ENCODE measurements around the gene MTUS2.

Gene MTUS2

DNA sequence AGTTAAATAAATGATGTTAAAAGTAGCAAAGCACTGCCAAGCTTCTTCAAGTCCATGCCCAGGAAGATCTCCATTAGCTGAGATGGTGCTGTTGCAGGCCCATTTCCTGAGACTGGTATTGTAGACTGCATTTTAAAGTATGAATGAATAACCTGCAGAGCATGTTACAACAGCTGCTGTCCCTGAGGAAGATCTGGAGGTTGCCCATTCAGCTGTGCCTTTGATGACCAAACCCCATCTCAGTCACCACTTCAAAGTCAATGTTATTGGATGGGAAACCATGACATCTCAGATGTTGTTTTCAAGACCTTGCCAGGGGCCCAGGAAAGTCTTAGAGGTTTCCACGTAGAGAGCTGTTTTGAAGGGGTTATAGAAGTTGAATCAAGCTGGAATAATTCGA lies 281.3 kb downstream of the MTUS2 start:
- no peaks in the 10 kb centered on the region for H3K9me3 ChIP-seq (ENCODE audit: control extremely low read depth in 1 of 5, control insufficient read depth in 4 of 5, insufficient read depth in 2 of 5, low read depth in 1 of 5, low read length in 4 of 5)

DNA sequence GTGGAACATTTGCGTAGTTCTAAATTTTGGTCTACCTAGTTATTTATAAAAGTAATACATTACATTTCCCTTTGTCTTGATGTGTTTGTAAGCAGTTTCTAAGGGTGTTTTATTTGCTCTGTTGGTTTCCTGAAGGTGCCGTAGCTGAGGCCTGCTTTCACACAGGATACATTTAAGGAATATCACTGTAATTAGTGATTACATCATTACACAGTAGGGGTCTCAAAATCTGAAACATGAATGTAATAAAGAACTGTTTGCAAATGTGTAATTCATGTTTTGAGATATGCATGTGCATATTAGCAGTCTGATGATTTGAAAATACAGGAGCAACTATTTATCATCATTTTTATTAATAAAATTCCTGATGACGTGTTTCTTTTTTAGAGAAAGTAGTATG lies 281.8 kb downstream of the MTUS2 start:
- Histone ChIP-seq H3K4me1 (ENCODE audit: control extremely low read depth in 1 of 4, control insufficient read depth in 4 of 4, insufficient read depth in 4 of 4, low read length in 3 of 4) (no peaks in the 10 kb centered on the region), H3K9me3 (ENCODE audit: control extremely low read depth in 1 of 5, control insufficient read depth in 4 of 5, insufficient read depth in 2 of 5, low read depth in 1 of 5, low read length in 4 of 5) (no peaks in the 10 kb centered on the region), H3K27ac (ENCODE audit: insufficient read depth in 1 of 2, low read depth in 1 of 2, low read length in 2 of 2, poor library complexity in 1 of 2, severe bottlenecking in 2 of 2) (no peak overlapping the region), H3K27me3 (replicated peaks in 2 of 5; ENCODE audit: control insufficient read depth in 4 of 5, insufficient read depth in 5 of 5, low read length in 4 of 5) (no peaks in the 10 kb centered on the region), H3K36me3 (ENCODE audit: control insufficient read depth in 4 of 4, insufficient read depth in 4 of 4, low read length in 3 of 4) (no peaks in the 10 kb centered on the region), H3K4me3 (ENCODE audit: control insufficient read depth in 1 of 7, extremely low read depth in 1 of 7, insufficient read depth in 4 of 7, low read depth in 2 of 7, low read length in 6 of 7) (no peak overlapping the region)
- ChIA-PET CTCF (no interaction called here), POLR2A (no interaction called here)
- no CpG with 5 or more reads among the region's 3 CpGs for WGBS (ENCODE audit: insufficient coverage)
- no peak for DNase-seq

More for the DNA sequence above, 281.3 kb downstream of the MTUS2 start:
- no peaks in the 10 kb centered on the region for H3K4me1 ChIP-seq (ENCODE audit: control extremely low read depth in 1 of 4, control insufficient read depth in 4 of 4, insufficient read depth in 4 of 4, low read length in 3 of 4)
- WGBS (ENCODE audit: insufficient coverage), result 70% methylated on average over 2 of the region's 2 CpGs
- no peak overlapping the region for H3K4me3 ChIP-seq (ENCODE audit: control insufficient read depth in 1 of 7, extremely low read depth in 1 of 7, insufficient read depth in 4 of 7, low read depth in 2 of 7, low read length in 6 of 7)
- DNase-seq, result no peak
- no peaks in the 10 kb centered on the region for H3K36me3 ChIP-seq (ENCODE audit: control insufficient read depth in 4 of 4, insufficient read depth in 4 of 4, low read length in 3 of 4)
- ChIA-PET CTCF (no interaction called here), POLR2A (no interaction called here)
- H3K27ac ChIP-seq (ENCODE audit: insufficient read depth in 1 of 2, low read depth in 1 of 2, low read length in 2 of 2, poor library complexity in 1 of 2, severe bottlenecking in 2 of 2), result no peak overlapping the region
- no peaks in the 10 kb centered on the region for H3K27me3 ChIP-seq (replicated peaks in 2 of 5; ENCODE audit: control insufficient read depth in 4 of 5, insufficient read depth in 5 of 5, low read length in 4 of 5)

DNA sequence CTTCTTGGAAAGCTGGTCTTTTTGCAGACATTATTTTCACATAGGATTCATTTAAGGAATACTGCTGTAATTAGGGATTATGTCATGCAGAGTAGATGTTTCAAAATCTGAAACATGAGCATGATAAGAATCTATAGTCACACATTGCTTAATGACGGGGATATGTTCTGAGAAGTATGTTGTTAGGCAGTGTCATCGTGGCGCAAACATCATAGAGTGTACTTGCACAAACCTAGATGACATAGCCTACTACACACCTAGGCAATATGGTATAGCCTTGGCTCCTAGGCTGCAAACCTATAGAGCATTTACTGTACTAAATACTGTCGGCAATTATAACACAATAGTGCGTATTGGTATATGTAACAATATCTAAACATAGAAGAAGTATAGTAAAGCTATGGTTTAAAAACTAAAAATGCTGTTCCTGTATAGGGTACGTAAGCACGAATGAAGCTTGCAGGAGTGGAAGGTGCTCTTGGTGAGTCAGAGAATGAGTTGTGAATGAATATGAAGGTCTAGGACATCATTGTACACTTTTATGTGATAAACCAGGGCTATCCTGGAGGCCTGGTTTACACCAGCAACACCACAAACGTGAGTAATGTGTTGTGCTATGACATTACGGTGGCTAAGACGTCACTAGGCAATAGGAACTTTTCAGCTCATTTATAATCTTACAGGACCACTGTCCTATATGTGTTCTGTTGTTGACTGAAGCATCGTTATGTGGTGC lies 283.1 kb downstream of the MTUS2 start:
- ChIA-PET POLR2A (no interaction called here), CTCF (no interaction called here)
- Histone ChIP-seq H3K4me1 (ENCODE audit: control extremely low read depth in 1 of 4, control insufficient read depth in 4 of 4, insufficient read depth in 4 of 4, low read length in 3 of 4) (no peaks in the 10 kb centered on the region), H3K27ac (ENCODE audit: insufficient read depth in 1 of 2, low read depth in 1 of 2, low read length in 2 of 2, poor library complexity in 1 of 2, severe bottlenecking in 2 of 2) (no peak overlapping the region), H3K9me3 (ENCODE audit: control extremely low read depth in 1 of 5, control insufficient read depth in 4 of 5, insufficient read depth in 2 of 5, low read depth in 1 of 5, low read length in 4 of 5) (no peaks in the 10 kb centered on the region), H3K27me3 (replicated peaks in 2 of 5; ENCODE audit: control insufficient read depth in 4 of 5, insufficient read depth in 5 of 5, low read length in 4 of 5) (no peaks in the 10 kb centered on the region), H3K36me3 (ENCODE audit: control insufficient read depth in 4 of 4, insufficient read depth in 4 of 4, low read length in 3 of 4) (no peaks in the 10 kb centered on the region), H3K4me3 (ENCODE audit: control insufficient read depth in 1 of 7, extremely low read depth in 1 of 7, insufficient read depth in 4 of 7, low read depth in 2 of 7, low read length in 6 of 7) (no peak overlapping the region)
- no peak for DNase-seq
- 77% methylated on average over 6 of the region's 11 CpGs for WGBS (ENCODE audit: insufficient coverage)

DNA sequence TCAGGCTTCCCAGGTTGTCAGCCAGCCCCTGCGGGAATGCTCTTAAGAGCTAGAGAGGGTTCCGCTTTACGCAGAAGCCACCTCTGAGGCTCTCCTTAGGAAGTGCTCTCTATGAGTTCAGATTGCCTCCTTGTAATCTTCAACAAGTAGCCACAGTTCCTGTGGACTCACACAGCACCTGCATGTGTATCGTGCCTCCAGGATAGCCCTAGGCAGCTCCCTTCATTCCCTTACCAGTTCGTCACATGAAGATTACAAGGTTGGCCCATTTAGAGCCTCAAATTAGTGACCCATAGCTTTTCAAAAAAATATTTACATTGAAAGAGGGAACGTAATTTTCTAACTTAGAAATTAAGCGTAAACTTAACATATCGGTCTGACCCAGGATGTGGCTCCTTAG lies 284.3 kb downstream of the MTUS2 start:
- DNase-seq, result no peak
- no peaks in the 10 kb centered on the region for H3K27me3 ChIP-seq (replicated peaks in 2 of 5; ENCODE audit: control insufficient read depth in 4 of 5, insufficient read depth in 5 of 5, low read length in 4 of 5)
- 100% methylated on average over 6 of the region's 8 CpGs for WGBS (ENCODE audit: insufficient coverage)
- POLR2A ChIA-PET, result no interaction called here
- H3K4me3 ChIP-seq (ENCODE audit: control insufficient read depth in 1 of 7, extremely low read depth in 1 of 7, insufficient read depth in 4 of 7, low read depth in 2 of 7, low read length in 6 of 7), result no peak overlapping the region
- CTCF ChIA-PET, result no interaction called here
- H3K4me1 ChIP-seq (ENCODE audit: control extremely low read depth in 1 of 4, control insufficient read depth in 4 of 4, insufficient read depth in 4 of 4, low read length in 3 of 4), result no peaks in the 10 kb centered on the region
- H3K36me3 ChIP-seq (ENCODE audit: control insufficient read depth in 4 of 4, insufficient read depth in 4 of 4, low read length in 3 of 4), result no peaks in the 10 kb centered on the region
- H3K27ac ChIP-seq (ENCODE audit: insufficient read depth in 1 of 2, low read depth in 1 of 2, low read length in 2 of 2, poor library complexity in 1 of 2, severe bottlenecking in 2 of 2), result no peak overlapping the region
- H3K9me3 ChIP-seq (ENCODE audit: control extremely low read depth in 1 of 5, control insufficient read depth in 4 of 5, insufficient read depth in 2 of 5, low read depth in 1 of 5, low read length in 4 of 5), result no peaks in the 10 kb centered on the region

DNA sequence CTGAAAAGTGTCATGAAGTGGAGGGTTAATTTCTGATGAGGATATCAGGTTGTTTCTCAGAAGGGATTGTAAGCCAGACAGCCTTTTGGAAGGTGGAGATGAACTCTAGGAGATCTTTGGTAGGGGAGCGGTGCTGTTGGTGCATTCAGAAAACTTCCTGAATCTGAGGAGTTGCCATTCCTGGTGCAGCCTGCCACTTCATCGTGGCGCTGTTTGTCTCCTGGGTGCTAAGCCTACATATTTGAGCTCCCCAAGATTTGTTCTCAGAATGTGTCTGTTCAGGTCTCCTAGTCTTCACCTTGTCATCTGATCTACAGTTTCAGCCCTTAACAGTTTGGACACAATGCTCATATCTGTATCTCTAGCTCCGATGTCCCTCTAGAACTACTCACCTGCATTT lies 285.6 kb downstream of the MTUS2 start:
- WGBS (ENCODE audit: insufficient coverage), result 67% methylated on average over 4 of the region's 4 CpGs
- H3K36me3 ChIP-seq (ENCODE audit: control insufficient read depth in 4 of 4, insufficient read depth in 4 of 4, low read length in 3 of 4), result no peaks in the 10 kb centered on the region
- H3K4me1 ChIP-seq (ENCODE audit: control extremely low read depth in 1 of 4, control insufficient read depth in 4 of 4, insufficient read depth in 4 of 4, low read length in 3 of 4), result no peaks in the 10 kb centered on the region
- no peaks in the 10 kb centered on the region for H3K27me3 ChIP-seq (replicated peaks in 2 of 5; ENCODE audit: control insufficient read depth in 4 of 5, insufficient read depth in 5 of 5, low read length in 4 of 5)
- H3K4me3 ChIP-seq (ENCODE audit: control insufficient read depth in 1 of 7, extremely low read depth in 1 of 7, insufficient read depth in 4 of 7, low read depth in 2 of 7, low read length in 6 of 7), result no peak overlapping the region
- no peak overlapping the region for H3K27ac ChIP-seq (ENCODE audit: insufficient read depth in 1 of 2, low read depth in 1 of 2, low read length in 2 of 2, poor library complexity in 1 of 2, severe bottlenecking in 2 of 2)
- no peaks in the 10 kb centered on the region for H3K9me3 ChIP-seq (ENCODE audit: control extremely low read depth in 1 of 5, control insufficient read depth in 4 of 5, insufficient read depth in 2 of 5, low read depth in 1 of 5, low read length in 4 of 5)
- DNase-seq, result no peak
- ChIA-PET CTCF (no interaction called here), POLR2A (no interaction called here)

DNA sequence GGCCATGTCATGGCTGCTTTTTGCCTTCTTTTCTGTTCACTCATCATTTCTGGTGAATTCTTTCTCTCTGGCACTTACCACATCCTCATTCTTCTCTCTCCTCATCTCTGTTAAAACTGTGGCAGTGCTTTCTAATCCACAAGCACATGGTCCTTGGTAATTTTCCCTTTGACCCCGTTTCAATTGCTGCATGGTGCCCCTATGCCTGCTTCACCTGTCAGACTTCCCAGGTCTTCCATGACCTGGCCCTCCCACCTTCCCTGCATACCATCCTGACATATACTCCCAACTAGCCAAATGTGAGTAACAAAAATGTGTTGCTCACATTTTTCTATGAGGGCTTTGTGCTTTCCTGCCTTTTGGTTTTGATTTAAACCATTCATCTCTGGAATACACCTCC lies 286.5 kb downstream of the MTUS2 start:
- Histone ChIP-seq H3K4me3 (ENCODE audit: control insufficient read depth in 1 of 7, extremely low read depth in 1 of 7, insufficient read depth in 4 of 7, low read depth in 2 of 7, low read length in 6 of 7) (no peak overlapping the region), H3K27me3 (replicated peaks in 2 of 5; ENCODE audit: control insufficient read depth in 4 of 5, insufficient read depth in 5 of 5, low read length in 4 of 5) (no peaks in the 10 kb centered on the region), H3K27ac (ENCODE audit: insufficient read depth in 1 of 2, low read depth in 1 of 2, low read length in 2 of 2, poor library complexity in 1 of 2, severe bottlenecking in 2 of 2) (no peak overlapping the region), H3K9me3 (ENCODE audit: control extremely low read depth in 1 of 5, control insufficient read depth in 4 of 5, insufficient read depth in 2 of 5, low read depth in 1 of 5, low read length in 4 of 5) (no peaks in the 10 kb centered on the region), H3K4me1 (ENCODE audit: control extremely low read depth in 1 of 4, control insufficient read depth in 4 of 4, insufficient read depth in 4 of 4, low read length in 3 of 4) (no peaks in the 10 kb centered on the region), H3K36me3 (ENCODE audit: control insufficient read depth in 4 of 4, insufficient read depth in 4 of 4, low read length in 3 of 4) (no peaks in the 10 kb centered on the region)
- ChIA-PET POLR2A (no interaction called here), CTCF (no interaction called here)
- DNase-seq, result no peak
- 56% methylated on average over 1 of the region's 1 CpG for WGBS (ENCODE audit: insufficient coverage)

DNA sequence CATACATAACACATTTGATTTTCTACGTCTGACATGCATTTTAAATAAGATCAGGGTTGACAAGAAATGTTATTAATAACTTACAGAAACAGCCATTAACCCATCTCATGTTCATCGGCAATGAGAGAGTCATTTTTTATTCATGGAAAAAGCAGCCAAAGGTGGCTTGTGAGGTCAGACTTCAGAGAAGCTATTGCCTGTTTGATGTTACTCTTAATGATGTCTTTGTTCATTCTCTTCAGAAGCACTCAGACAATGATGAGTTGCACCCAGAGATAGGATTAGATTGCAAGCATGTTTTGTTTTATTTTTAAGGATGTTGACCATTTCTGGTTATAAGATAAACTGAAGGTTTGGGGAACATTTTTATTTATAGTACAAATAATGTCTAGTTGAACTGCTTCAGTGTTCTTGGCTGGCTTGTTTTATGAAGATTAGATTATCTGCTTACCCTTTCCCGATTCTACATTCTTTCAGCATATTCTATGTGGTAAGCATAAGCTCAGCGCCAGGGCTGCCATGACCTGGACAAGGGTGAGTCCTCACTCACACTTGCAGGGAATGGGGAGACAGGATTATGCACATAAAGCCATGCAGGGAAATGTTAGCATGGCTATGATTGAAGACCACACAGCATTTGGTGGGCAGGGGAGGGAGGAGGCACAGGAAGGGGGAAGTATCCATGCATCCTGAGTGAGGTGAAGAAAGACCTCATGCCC lies 288.1 kb downstream of the MTUS2 start:
- no CpG with 5 or more reads among the region's 4 CpGs for WGBS (ENCODE audit: insufficient coverage)
- CTCF ChIA-PET, result no interaction called here
- no peak for DNase-seq
- Histone ChIP-seq H3K36me3 (ENCODE audit: control insufficient read depth in 4 of 4, insufficient read depth in 4 of 4, low read length in 3 of 4) (no peaks in the 10 kb centered on the region), H3K27ac (ENCODE audit: insufficient read depth in 1 of 2, low read depth in 1 of 2, low read length in 2 of 2, poor library complexity in 1 of 2, severe bottlenecking in 2 of 2) (no peak overlapping the region), H3K4me1 (ENCODE audit: control extremely low read depth in 1 of 4, control insufficient read depth in 4 of 4, insufficient read depth in 4 of 4, low read length in 3 of 4) (no peaks in the 10 kb centered on the region), H3K27me3 (replicated peaks in 2 of 5; ENCODE audit: control insufficient read depth in 4 of 5, insufficient read depth in 5 of 5, low read length in 4 of 5) (no peaks in the 10 kb centered on the region), H3K9me3 (ENCODE audit: control extremely low read depth in 1 of 5, control insufficient read depth in 4 of 5, insufficient read depth in 2 of 5, low read depth in 1 of 5, low read length in 4 of 5) (no peaks in the 10 kb centered on the region), H3K4me3 (ENCODE audit: control insufficient read depth in 1 of 7, extremely low read depth in 1 of 7, insufficient read depth in 4 of 7, low read depth in 2 of 7, low read length in 6 of 7) (no peak overlapping the region)
- POLR2A ChIA-PET, result no interaction called here

All from common myeloid progenitor, CD34-positive (primary cell).